Measurements from ENCODE around the gene ASIC4. TPM values are rescaled to one million over a fixed set of nuclear protein-coding genes. Genes with fewer than 3 reads are reported as not detected.

The ASIC4 gene
- total and polyA plus RNA-seq, 2 experiments from 2014 or later, result not detected

DNA sequence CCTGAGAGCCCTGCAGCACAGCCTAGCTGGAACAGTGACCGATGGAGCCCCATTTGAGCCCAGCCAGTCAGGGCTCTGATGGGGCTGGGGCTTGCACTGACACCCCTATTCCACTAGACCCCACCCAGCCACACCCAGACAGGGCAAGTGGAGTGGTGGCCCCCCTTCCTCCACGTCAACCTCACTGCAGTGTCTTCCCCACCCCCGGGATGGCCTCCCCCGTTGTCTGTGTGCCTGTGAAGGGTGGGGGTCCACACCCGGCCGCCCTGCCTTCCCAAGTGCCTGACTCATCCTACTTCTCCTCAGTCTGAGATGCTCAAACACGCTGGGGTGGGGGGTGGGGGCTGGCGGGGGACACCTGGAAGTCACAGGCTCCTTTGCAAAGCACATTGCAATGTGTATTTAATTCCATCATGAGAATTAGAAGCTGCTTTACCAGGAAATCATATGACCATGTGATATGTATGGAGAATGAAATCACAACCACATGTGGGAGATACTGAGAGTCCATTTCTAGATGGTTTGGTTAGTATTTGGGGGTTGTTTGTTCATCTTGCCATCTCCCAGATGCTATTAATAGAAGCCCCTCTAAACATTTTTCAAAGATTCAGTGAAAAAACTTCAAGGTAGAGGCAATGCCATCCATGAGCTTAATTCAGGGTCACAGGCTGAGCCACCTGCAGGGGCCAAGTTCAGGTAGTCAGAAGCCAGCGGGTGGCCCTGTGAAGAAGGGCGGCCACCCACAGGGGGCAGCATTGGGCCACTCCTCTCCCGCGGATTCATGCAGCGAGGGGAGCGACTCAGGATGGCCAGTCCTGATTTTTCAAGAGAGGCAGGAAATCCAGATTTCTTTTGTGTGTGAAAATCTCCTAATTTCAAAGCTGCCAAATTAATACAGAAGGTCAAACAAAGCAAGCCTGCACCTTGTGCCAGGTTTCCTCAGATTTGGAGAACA, 38.3 kb upstream of the ASIC4 start:
- Histone ChIP-seq H2AFZ (no peak overlapping the region), H3K4me2 (peak overlapping the region; percentile 41)
- TF ChIP-seq EZH2phosphoT487 (IDR thresholded peaks at IDR 0.05; ENCODE audit: low read depth, severe bottlenecking, unreplicated experiment), result no peak
- TF ChIP-seq, protein P1, sequence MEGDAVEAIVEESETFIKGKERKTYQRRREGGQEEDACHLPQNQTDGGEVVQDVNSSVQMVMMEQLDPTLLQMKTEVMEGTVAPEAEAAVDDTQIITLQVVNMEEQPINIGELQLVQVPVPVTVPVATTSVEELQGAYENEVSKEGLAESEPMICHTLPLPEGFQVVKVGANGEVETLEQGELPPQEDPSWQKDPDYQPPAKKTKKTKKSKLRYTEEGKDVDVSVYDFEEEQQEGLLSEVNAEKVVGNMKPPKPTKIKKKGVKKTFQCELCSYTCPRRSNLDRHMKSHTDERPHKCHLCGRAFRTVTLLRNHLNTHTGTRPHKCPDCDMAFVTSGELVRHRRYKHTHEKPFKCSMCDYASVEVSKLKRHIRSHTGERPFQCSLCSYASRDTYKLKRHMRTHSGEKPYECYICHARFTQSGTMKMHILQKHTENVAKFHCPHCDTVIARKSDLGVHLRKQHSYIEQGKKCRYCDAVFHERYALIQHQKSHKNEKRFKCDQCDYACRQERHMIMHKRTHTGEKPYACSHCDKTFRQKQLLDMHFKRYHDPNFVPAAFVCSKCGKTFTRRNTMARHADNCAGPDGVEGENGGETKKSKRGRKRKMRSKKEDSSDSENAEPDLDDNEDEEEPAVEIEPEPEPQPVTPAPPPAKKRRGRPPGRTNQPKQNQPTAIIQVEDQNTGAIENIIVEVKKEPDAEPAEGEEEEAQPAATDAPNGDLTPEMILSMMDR (IDR thresholded peaks at IDR 0.05; ENCODE audit: poor library complexity), result peak; percentile 78

DNA sequence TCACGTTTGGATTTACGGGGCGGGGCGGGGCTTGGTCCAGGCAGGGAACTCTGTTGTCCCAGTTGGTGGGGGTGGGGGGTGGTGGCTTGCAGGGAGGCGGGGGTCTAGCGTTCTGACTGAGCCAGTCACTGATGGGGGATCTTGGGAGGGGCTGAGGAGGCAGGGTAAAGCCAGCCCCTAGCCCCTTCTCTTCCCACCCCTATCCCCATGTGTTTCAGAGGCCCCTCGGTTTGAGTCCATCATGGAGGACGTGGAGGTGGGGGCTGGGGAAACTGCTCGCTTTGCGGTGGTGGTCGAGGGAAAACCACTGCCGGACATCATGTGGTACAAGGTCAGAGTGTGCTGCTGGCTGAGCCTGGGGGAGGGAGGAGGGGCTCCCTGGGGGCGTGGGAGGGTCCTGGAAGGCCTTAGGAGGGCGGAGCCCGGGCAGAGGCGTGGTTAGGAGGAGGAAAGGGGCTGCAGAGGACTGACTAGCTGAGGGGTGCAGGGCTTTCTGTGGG, 37.6 kb upstream of the ASIC4 start:
- H3K27ac ChIP-seq, result no peak overlapping the region
- no peak for TF ChIP-seq EZH2phosphoT487 (IDR thresholded peaks at IDR 0.05; ENCODE audit: low read depth, severe bottlenecking, unreplicated experiment)
- TF ChIP-seq EZH2 (IDR thresholded peaks at IDR 0.05; ENCODE audit: borderline replicate concordance), result no peak
- TF ChIP-seq, protein P1 (IDR thresholded peaks at IDR 0.05; ENCODE audit: poor library complexity), result no peak

More for the DNA sequence above, 38.3 kb upstream of the ASIC4 start:
- Histone ChIP-seq H4K20me1 (ENCODE audit: insufficient read depth, poor library complexity, severe bottlenecking) (no peaks in the 10 kb centered on the region), H3K4me3 (no peak overlapping the region), H3K9me3 (ENCODE audit: low read depth) (no peaks in the 10 kb centered on the region), H3K36me3 (replicated peaks; ENCODE audit: insufficient read depth, low read depth) (no peaks in the 10 kb centered on the region), H3K9me2 (replicated peaks; ENCODE audit: insufficient read depth) (no peaks in the 10 kb centered on the region), H3K4me1 (ENCODE audit: insufficient read depth) (peaks cover 5% of the 10 kb centered on the region), H3K79me2 (no peaks in the 10 kb centered on the region), H3K27me3 (no peaks in the 10 kb centered on the region), H3K27ac (no peak overlapping the region)
- DNase-seq (ENCODE audit: low spot score), result peak; percentile 88
- WGBS (ENCODE audit: low lambda C conversion rate, missing lambda C conversion rate), result 27% methylated on average over 14 of the region's 14 CpGs

DNA sequence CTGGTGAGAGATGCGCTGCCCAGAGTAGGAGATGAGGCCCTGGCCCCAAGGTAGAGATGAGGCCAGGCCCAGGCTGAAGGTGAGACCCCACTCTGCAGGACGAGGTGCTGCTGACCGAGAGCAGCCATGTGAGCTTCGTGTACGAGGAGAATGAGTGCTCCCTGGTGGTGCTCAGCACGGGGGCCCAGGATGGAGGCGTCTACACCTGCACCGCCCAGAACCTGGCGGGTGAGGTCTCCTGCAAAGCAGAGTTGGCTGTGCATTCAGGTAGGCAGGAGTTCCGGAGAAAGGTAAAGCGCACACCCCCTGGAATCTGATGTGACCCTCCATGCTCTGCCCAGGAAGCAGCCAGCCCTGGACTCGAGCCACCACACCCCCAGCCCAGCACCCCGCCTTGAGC, 37.1 kb upstream of the ASIC4 start:
- H3K4me2 ChIP-seq, result no peak overlapping the region
- WGBS (ENCODE audit: low lambda C conversion rate, missing lambda C conversion rate), result 81% methylated on average over 13 of the region's 13 CpGs

More for the DNA sequence above, 37.6 kb upstream of the ASIC4 start:
- WGBS (ENCODE audit: low lambda C conversion rate, missing lambda C conversion rate), result 23% methylated on average over 10 of the region's 16 CpGs
- Histone ChIP-seq H3K9me2 (replicated peaks; ENCODE audit: insufficient read depth) (no peaks in the 10 kb centered on the region), H3K4me2 (peak overlapping the region; percentile 41), H3K36me3 (replicated peaks; ENCODE audit: insufficient read depth, low read depth) (no peaks in the 10 kb centered on the region), H4K20me1 (ENCODE audit: insufficient read depth, poor library complexity, severe bottlenecking) (no peaks in the 10 kb centered on the region), H3K27me3 (no peaks in the 10 kb centered on the region), H3K4me3 (no peak overlapping the region), H3K9me3 (ENCODE audit: low read depth) (no peaks in the 10 kb centered on the region), H3K4me1 (ENCODE audit: insufficient read depth) (peaks cover 5% of the 10 kb centered on the region), H3K79me2 (no peaks in the 10 kb centered on the region), H2AFZ (no peak overlapping the region)
- no peak for DNase-seq (ENCODE audit: low spot score)

More for the DNA sequence above, 37.1 kb upstream of the ASIC4 start:
- H4K20me1 ChIP-seq (ENCODE audit: insufficient read depth, poor library complexity, severe bottlenecking), result no peaks in the 10 kb centered on the region
- no peaks in the 10 kb centered on the region for H3K9me3 ChIP-seq (ENCODE audit: low read depth)
- peaks cover 5% of the 10 kb centered on the region for H3K4me1 ChIP-seq (ENCODE audit: insufficient read depth)
- no peaks in the 10 kb centered on the region for H3K36me3 ChIP-seq (replicated peaks; ENCODE audit: insufficient read depth, low read depth)
- H3K27ac ChIP-seq, result no peak overlapping the region
- H3K27me3 ChIP-seq, result no peaks in the 10 kb centered on the region
- no peak for DNase-seq (ENCODE audit: low spot score)
- no peaks in the 10 kb centered on the region for H3K79me2 ChIP-seq
- H3K9me2 ChIP-seq (replicated peaks; ENCODE audit: insufficient read depth), result no peaks in the 10 kb centered on the region
- H2AFZ ChIP-seq, result no peak overlapping the region
- TF ChIP-seq EZH2 (IDR thresholded peaks at IDR 0.05; ENCODE audit: borderline replicate concordance) (no peak), EZH2phosphoT487 (IDR thresholded peaks at IDR 0.05; ENCODE audit: low read depth, severe bottlenecking, unreplicated experiment) (no peak)
- TF ChIP-seq, protein P1 (IDR thresholded peaks at IDR 0.05; ENCODE audit: poor library complexity), result no peak
- H3K4me3 ChIP-seq, result no peak overlapping the region

All from hepatocyte (in vitro differentiated cells).